Left lung (tissue), 10 donors: ENCODE results near the gene LMBR1. TPM values are rescaled to one million over a fixed set of nuclear protein-coding genes. Genes with fewer than 3 reads are reported as not detected.
"Not testable (repeated sequence)": the region's sequence is repeated elsewhere in the genome, so short reads cannot be mapped to it uniquely, and the experiment has no call there.

Source experiments
- ATAC-seq: fragments of 200-7000 bp; cut with Tn5 transposase; one replicate; pipeline ENCODE4 v1.9.1; 2020; ENCODE audit warnings: moderate library complexity
- DNase-seq, 4 donors: peaks; one replicate each; pipeline ENCODE4 v3.0.0-alpha.2; 2013 to 2020
- H3K27ac ChIP-seq, 2 donors: fragments of 200-600 bp; sonication (generic) in 1 of 2; one replicate each; pipeline versions ENCODE4 v1.5.0 to v1.8.0; 2020 to 2021
- H3K27me3 ChIP-seq, 2 donors: fragments of 200-600 bp; sonication (generic) in 1 of 2; one replicate each; pipeline versions ENCODE4 v1.5.0 to v1.8.0; 2020 to 2021
- H3K36me3 ChIP-seq, 2 donors: fragments of 200-600 bp; sonication (generic) in 1 of 2; one replicate each; pipeline versions ENCODE4 v1.5.0 to v1.8.0; 2020 to 2021
- H3K4me1 ChIP-seq, 2 donors: fragments of 200-600 bp; one replicate each; pipeline ENCODE4 v1.8.0; 2021
- H3K4me3 ChIP-seq, 2 donors: fragments of 200-600 bp; sonication (generic) in 1 of 2; one replicate each; pipeline versions ENCODE4 v1.5.0 to v1.8.0; 2020 to 2021; ENCODE audit warnings: mild to moderate bottlenecking in 1 of 2
- H3K9me3 ChIP-seq, 2 donors: fragments of 200-600 bp; sonication (generic) in 1 of 2; one replicate each; pipeline versions ENCODE4 v1.5.0 to v1.8.0; 2020 to 2021
- intact Hi-C, 2 donors: fragments of 100-400 bp; cut with DNase I; formaldehyde crosslinking; loops; one replicate each; pipeline versions ENCODE4 v1.11.2 to v1.14.2; 2022
- polyA plus RNA-seq, 6 donors: library from polyadenylated mRNA; unstranded; fragments of 120-200 nt; gene quantifications; one replicate each; pipeline ENCODE4 v1.2.1, GENCODE V29; 2013; ENCODE audit not compliant: insufficient read length in 6 of 6
- total RNA-seq, 2 donors: library from RNA; stranded (reverse); fragmentation: NEBNext Ultra II Directional; extraction: Animal tissue kit (Norgen Biotek cat#: 25700); gene quantifications; one replicate each; pipeline ENCODE4 v1.2.1, GENCODE V29; 2021
- TF ChIP-seq, protein P1 (sequence below), 2 donors: fragments of 200-600 bp; sonication (generic) in 1 of 2; IDR thresholded peaks; one replicate each; pipeline versions ENCODE4 v1.5.0 to v1.8.0; 2021; ENCODE audit warnings: antibody characterized with exemption in 2 of 2
- donor health status: DM: no; HTN: yes; CAD: no.
- donor health status: DM: no; HTN: no; CAD: no.

LMBR1 gene
- total and polyA plus RNA-seq, 8 donors: 54.7 to 71.1 (median 63.9) TPM

DNA sequence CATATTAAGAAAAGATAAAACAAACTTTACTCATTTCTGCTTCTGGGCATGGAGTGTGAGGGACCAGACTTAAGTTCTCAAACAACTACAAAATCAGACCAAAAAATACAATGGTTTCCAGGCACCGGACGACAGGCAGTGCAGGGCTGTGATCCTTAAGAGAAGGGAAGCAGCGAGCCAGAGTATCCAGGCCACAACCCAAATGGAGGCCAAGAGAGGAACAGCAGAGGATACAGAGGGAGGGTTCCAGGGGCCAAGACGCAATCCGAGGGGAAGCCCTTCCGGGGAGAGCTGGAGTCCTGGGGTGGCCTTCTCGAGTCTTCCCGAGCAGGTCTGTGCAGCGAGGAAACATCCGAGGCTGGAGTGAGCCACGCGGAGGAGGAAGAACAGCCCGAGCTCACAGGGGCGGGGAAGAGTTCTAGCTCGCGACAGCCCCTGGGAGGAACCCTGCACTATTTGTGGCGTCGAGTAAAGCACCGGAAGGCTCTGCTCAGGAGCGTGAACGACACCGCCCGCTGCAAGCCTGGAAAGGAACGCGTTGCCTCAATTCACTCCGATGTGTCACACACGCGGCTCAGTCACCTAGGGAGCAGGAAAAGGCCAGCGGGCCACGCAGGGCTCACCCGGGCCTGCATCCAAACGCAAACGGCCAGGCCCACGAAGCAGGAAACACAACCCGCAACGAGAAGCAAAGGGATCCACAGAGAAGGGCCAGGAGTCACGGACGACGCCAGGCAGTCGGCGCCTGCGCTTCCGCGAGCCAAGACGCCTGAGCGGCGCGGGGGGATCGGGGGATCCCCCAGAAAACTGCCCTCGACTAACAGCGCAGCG is 253.3 kb downstream of the LMBR1 start:
- H3K9me3 ChIP-seq: no peaks in the 10 kb centered on the region
- H3K4me3 ChIP-seq: peak overlapping the region; percentile 71 to 76
- peaks cover 4 to 17% of the 10 kb centered on the region in 2 donors for H3K4me1 ChIP-seq
- no peaks in the 10 kb centered on the region for H3K36me3 ChIP-seq
- peak; percentile 18 for ATAC-seq
- peak overlapping the region; percentile 75 to 87 for H3K27ac ChIP-seq
- DNase-seq: no peak
- intact Hi-C loops: no loop called here
- H3K27me3 ChIP-seq: no peaks in the 10 kb centered on the region
- TF ChIP-seq, protein P1, sequence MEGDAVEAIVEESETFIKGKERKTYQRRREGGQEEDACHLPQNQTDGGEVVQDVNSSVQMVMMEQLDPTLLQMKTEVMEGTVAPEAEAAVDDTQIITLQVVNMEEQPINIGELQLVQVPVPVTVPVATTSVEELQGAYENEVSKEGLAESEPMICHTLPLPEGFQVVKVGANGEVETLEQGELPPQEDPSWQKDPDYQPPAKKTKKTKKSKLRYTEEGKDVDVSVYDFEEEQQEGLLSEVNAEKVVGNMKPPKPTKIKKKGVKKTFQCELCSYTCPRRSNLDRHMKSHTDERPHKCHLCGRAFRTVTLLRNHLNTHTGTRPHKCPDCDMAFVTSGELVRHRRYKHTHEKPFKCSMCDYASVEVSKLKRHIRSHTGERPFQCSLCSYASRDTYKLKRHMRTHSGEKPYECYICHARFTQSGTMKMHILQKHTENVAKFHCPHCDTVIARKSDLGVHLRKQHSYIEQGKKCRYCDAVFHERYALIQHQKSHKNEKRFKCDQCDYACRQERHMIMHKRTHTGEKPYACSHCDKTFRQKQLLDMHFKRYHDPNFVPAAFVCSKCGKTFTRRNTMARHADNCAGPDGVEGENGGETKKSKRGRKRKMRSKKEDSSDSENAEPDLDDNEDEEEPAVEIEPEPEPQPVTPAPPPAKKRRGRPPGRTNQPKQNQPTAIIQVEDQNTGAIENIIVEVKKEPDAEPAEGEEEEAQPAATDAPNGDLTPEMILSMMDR (IDR thresholded peaks at IDR 0.05): no peak

DNA sequence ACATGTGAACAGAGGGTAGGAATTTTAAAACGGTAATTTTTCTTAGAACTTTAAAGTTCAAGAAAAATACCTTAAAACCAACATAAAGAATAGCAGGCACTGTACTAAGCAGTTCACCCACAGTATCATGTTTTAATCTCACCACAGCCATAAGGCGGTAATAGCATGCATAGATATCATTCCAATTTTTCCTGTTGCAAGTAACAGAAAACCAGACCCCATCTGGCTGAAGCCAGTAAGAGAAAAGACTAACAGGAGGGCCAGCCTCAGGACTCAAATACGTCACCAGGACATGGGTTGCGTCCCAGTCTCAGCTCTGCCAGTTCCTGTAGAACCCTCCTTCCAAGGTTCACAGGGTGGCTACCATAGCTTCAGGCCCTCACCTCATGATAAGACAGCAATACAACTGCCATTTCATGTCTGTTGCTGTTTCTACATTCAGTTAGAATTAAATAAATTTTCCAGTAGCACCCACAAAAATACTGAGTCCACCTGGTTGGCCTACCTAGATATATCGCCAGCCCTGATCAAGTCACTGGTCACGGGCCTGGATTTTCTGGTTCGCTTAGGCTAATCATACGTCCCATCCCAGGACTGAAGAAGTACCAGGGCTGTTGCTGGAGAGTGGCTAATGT is 254.4 kb downstream of the LMBR1 start:
- intact Hi-C loops: no loop called here
- no peaks in the 10 kb centered on the region for H3K27me3 ChIP-seq
- peaks cover 4 to 17% of the 10 kb centered on the region in 2 donors for H3K4me1 ChIP-seq
- no peaks in the 10 kb centered on the region for H3K36me3 ChIP-seq
- H3K4me3 ChIP-seq: no peak overlapping the region
- TF ChIP-seq, protein P1 (IDR thresholded peaks at IDR 0.05): no peak
- DNase-seq (no peak), ATAC-seq (no peak)
- H3K27ac ChIP-seq: no peak overlapping the region
- no peaks in the 10 kb centered on the region for H3K9me3 ChIP-seq

DNA sequence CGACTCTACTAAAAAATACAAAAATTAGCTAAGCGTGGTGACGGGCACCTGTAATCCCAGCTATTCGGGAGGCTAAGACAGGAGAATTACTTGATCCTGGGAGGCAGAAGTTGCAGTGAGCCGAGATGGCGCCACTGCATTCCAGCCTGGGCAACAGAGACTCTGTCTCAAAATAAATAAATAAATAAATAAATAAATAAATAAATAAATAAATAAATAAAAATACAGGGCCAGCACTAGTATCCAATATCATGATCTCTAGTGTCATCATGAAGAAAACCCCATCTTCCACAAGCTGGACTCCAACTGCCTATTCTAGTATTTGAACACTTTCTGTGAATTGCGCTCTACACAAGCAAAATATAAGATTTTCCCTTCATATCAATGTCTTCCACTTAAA is 255.9 kb downstream of the LMBR1 start:
- ATAC-seq, intact Hi-C loops: not testable (repeated sequence)

GRCh38 chr7:156635529-156636385 is 257.2 kb downstream of the LMBR1 start:
- no peaks in the 10 kb centered on the region for H3K36me3 ChIP-seq
- no peaks in the 10 kb centered on the region for H3K27me3 ChIP-seq
- DNase-seq (no peak), ATAC-seq (no peak)
- H3K4me1 ChIP-seq: peaks cover 4 to 10% of the 10 kb centered on the region in 2 donors
- no peak overlapping the region for H3K27ac ChIP-seq
- intact Hi-C loops: no loop called here
- TF ChIP-seq, protein P1 (IDR thresholded peaks at IDR 0.05): no peak
- H3K9me3 ChIP-seq: no peaks in the 10 kb centered on the region
- H3K4me3 ChIP-seq: no peak overlapping the region

More for the DNA sequence above, 255.9 kb downstream of the LMBR1 start:
- not testable (repeated sequence) for H3K27me3 ChIP-seq, H3K27ac ChIP-seq, H3K9me3 ChIP-seq, H3K36me3 ChIP-seq, H3K4me3 ChIP-seq, DNase-seq
- H3K4me1 ChIP-seq: peaks cover 4 to 17% of the 10 kb centered on the region in 2 donors

DNA sequence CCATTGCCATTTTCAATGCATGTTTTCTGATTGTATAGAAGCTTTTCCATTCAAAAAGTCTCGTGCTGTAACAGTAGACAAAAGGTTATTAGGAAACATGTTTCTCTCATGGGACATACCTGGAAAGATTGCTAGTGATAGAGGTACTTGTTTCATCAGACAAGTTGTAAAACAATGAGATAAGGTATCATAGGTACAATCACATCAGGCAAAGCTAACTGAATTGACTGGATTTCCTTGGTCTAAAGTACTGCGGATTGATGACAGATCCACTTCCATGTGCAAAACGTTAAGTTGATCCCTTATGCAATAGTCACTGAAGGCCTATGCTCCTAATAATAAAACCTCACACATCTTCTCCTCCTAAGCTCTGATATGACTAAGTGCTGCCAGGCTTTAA is 258.9 kb downstream of the LMBR1 start:
- peaks cover 0 to 4% of the 10 kb centered on the region in 2 donors for H3K4me1 ChIP-seq
- peaks cover 0 to 8% of the 10 kb centered on the region in 2 donors for H3K9me3 ChIP-seq
- intact Hi-C loops: no loop called here
- H3K27ac ChIP-seq: no peak overlapping the region
- no peak for DNase-seq
- H3K27me3 ChIP-seq: no peaks in the 10 kb centered on the region
- H3K36me3 ChIP-seq: no peaks in the 10 kb centered on the region
- ATAC-seq: no peak
- TF ChIP-seq, protein P1 (IDR thresholded peaks at IDR 0.05): no peak
- no peak overlapping the region for H3K4me3 ChIP-seq
